Measurements from ENCODE around the gene VEZF1.
"Not testable (repeated sequence)": the region's sequence is repeated elsewhere in the genome, so short reads cannot be mapped to it uniquely, and the experiment has no call there.

The VEZF1 gene

DNA sequence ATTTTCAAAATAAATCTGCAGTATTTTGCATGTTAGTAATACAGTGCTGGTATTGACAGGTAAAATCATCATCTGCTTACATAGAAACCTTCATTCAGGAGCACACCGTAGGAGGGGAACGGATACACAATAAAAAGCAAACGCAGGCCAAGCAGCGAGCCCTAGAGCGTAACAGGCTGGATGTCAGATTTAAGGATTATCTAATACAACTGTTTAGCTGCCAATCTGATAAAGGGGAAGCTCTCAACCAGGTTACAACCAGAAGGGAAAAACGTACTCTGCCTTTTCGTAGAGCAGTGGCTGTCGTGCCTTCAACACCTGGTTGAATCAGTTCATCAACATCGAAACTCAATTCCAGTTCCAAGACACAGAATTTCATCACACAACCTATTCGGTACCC is 16.5 kb downstream of the VEZF1 start:
- no peak for DNase-seq

DNA sequence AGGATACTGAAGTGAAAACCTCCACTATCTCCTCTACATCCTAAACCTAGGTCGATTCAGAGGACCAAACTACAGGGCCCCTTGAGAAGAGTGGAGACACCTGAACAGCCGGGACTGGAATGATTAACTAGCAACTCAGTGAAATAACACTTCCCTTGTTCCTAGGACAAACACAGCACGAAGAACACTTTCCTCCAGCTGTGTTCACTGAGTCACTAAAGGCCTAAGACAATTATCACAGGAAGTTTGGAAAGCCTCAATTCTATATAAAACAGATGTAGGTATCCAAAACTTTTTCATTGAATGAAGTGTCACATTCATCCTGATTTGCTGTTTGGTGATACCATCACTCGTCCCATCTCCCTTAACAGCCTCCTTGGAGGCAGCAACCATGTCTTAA is 17.3 kb downstream of the VEZF1 start:
- no peak for DNase-seq

DNA sequence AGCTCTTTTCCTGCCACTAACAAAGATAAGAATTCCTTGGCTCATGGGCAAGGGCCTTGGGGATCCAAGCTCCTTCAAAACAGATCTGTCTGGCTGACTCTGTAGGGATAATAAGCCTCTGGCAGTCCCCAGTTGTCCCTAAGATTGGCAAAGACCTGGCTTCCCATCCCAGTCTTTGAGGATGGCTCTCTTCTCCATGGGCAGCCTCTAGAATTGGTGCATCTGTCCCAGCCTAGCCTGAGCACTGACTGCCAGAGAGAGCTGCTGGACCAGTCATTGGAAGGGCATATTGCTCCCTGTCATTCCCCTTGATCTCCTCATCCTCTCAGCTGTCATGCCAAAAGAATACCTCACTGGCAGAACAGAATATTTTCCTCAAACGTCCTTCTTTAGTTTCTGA is 19.6 kb downstream of the VEZF1 start:
- no peak for DNase-seq

DNA sequence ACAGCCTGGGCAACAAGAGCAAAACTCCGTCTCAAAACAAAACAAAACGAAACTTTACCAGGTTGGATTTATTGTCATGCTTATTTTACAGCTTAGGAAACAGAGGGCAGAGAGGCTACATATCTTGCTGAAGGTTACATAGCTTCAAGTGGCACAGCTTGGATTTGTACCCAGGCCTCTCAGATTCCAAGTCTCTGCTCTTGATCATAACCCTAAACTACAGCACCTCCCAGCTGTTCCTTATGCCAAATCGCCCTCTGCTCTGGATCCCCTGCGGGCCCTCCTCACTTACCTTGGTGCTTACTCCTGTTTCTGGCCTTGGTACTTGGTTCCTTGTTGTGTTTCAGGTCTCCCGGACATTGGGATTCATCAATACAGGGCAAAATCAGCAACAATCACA is 21.2 kb downstream of the VEZF1 start:
- DNase-seq = no peak

DNA sequence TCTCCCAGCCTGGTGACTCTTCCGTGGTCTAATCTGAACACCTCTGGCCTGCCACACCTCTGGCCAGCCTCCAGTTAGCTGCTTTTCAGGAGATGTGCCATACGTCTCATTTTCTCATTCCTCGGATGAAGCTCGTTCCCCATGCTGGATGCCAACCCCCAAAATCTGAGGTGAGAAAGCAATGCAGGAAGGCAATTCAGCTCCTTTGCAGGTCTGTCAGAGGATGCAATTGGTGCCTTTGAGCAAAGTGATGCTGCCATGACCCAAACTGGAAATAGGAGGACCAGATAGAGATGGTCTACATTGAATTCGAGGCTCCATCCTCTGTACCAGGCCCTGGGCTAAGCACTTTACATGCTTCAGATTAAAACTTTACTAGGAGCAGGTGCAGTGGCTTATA is 21.8 kb downstream of the VEZF1 start:
- DNase-seq = no peak

DNA sequence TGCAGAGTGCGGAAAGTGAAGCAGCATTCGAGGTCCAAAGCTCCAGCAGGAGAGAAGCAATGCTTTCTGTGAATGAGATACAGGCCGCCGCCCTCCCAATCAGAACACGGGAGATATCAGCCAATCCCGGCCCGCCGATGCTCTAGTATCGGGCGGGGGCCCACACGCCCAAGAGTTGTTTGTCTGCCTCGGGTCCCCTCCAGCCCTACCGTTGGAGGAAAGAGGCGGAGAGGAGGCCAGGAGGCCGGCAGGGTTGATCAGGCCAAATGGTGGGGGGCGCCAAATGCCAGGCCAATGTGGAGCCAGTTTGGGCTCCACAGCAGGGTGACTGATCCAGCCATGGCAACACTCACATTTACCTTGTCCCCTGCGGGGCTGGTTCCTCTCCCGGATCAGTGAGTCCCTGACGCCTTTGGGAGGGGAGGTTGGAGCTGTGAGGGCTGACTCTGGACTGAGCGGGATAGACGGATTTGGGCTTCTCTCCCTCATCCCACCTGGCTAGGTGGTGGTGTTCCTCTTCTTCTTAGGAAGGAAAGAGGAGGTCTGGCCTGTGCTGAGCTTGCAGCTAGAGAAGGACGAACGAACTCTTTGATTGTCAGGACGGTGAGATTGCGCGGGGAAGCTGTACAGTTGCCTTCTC is 22.4 kb downstream of the VEZF1 start:
- no peak for DNase-seq

DNA sequence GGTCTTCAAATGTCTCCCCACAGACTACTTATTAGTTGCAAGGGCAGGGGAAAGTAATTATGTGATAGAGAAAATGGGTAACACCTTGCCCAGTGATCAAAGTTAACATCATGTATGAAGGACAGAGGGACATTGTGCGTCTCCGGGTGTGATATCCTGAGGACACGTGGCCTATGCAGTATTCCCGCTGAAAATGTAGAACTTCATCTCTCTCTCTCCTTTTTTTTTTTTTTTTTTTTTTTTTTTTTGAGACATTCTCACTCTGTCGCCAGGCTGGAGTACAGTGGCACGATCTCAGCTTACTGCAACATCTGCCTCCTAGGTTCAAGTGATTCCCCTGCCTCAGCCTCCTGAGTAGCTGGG is 24.9 kb downstream of the VEZF1 start:
- DNase-seq = no peak

DNA sequence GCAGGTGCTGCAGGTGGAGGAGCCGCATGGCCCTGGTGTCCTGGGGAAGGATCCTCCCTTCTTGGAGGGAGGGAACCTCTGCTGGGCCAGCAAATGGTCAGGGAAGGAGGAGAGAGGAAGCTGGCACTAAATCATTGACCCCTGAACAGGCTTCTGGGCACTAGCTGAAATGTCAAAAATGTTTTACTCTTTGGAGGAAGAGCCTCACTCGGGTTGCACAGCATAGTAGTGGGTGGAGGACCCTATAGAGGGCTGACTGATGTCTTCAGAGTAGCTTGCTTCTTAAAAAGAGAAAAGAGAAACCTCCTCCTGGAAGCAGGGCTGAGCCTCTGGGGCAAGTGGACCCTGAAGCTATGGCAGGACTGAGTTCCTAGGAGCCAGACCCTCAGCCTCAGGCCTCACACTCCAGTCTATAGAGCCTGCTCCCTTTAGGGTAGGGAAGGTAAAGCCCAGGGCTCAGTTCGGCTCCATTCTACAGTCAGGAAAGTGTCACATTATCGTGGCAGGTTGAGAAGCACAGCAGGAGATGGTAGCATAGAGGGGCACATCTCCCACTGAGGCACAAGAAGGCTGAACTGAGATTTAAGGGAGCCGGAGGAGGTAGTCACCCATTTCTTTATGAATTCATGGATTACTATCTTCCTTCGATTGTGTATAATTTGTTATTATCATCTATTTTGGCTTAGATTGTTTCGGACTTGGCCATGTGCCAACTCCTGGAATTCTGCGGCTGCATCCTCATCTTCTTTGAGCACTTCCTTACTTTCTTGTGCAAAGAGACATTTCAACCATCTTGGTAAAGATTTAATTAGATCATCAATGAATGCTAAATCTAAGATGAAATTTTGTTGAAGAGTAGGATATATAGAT is 25.5 kb downstream of the VEZF1 start:
- no peak for DNase-seq

DNA sequence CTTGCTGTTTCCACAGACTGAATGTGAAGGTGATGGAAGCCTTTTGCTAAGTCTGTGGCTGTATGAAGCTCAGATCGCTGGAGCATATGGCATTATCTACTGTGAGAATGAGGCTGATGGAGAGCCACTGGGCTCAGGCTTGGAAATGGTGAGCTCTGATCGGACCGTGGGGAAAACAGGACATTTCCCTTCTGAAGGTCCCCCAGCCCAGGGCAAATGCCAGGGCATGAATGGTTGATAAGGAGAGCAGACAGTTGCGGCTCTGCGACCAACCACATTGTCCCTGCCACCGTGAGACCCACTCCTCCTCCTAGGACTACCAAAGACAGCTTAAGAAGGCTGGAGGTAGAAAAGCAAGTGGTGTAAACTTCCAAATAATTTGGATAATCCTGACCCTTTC is 28.1 kb downstream of the VEZF1 start:
- DNase-seq = no peak

DNA sequence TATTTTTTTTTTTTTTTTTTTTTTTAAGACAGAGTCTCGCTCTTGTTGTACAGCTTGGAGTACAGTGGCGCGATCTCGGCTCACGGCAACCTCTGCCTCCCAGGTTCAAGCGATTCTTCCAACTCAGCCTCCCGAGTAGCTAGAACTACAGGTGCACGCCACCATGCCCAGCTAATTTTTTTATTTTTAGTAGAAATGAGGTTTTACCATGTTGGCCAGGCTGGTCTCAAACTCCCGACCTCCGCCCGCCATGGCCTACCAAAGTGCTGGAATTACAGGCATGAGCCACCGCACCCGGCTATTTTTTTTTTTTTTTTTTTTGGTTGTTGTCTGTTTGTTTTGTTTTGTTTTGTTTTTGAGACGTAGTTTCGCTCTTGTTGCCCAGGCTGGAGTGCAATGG is 29.7 kb downstream of the VEZF1 start:
- not testable (repeated sequence) for DNase-seq

DNA sequence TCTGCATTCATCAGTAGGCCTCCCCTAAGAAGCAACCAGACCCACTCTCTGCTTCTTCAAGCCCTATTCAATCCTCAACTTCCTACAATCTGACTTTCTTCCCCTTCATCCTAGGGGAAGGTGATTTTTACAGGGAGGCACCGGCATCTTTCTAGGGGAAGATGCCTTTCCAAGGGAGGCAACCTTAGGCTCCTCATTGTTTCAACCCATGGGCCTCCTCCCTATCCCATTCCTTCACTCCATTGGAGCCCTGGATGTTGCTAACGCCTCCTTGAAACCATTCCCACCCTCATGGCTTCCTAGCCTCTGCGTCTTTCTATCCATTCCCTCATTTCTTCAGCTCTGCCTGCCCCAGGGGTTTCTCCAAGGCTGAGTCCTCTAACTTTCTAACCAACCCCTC is 30.2 kb downstream of the VEZF1 start:
- DNase-seq = no peak

DNA sequence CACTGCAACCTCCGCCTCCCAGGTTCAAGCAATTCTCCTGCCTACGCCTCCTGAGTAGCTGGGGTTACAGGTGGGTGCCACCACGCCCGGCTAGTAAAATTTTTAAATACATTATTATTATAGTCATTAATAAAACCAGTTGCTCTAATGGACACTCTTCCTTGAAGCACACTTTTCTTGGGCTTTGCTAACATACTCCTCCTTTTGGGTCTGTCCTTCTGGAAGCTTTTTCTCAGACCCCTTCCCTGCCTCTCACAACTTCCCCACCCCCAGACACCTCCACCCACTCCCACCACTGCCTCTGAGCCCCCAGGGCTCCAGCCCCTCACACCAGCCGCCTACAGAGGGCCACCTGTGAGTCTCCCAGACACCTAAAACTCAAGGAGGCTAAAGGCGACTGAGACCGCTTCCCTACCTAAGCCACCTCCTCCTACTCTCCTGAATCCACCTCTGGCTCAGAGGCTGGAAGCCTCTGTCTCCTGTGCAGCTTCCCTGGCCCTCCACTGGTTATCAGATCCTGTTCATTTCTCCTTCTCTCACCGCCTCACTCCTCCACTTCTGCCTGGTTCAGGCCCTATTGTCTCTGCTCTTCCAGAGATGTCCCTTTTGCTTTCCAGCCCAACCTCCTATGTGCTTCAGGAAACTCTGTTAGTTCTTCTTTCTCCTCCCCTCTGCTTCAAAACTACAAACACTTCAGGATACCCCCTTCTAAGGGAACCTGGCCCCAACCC is 30.8 kb downstream of the VEZF1 start:
- DNase-seq = no peak

DNA sequence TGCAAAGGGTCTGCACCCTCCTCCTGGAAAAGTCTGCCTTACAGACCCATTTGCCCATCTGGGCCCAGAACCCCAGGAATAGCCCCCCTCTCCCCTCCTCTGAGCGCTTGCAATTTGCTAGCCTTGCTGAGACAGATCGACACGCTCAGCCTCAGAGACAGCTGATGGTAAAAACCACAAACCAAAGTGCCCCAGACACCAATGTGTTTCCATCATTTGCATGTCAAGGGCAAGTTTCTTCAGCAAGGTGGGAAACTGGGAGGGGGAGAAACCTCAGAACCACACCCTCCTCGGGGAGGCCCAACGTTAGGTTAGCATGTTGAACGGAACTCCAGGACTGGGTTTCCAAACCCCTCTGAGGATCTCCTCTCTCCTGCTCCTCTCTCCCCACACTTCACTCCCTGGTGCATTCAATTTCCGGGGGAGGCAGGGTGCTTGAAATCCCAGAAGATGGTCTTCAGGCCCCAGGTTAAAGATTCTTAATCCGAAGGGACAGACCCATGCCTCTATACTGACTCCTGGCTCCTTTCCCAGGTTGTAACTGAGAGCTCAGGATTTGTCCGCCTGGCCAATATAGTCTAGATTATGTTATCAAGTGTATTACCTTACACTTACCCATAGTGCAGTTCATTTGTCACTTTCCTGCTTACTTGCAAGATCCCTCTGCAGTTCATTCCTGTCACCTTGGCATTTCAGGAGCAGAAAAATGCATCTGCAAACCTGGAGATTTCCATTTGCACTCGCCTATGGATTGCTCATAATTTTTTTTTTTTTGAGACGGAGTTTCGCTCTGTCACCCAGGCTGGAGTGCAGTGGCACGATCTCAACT is 31.5 kb downstream of the VEZF1 start:
- DNase-seq = peak; percentile 47 to 61

DNA sequence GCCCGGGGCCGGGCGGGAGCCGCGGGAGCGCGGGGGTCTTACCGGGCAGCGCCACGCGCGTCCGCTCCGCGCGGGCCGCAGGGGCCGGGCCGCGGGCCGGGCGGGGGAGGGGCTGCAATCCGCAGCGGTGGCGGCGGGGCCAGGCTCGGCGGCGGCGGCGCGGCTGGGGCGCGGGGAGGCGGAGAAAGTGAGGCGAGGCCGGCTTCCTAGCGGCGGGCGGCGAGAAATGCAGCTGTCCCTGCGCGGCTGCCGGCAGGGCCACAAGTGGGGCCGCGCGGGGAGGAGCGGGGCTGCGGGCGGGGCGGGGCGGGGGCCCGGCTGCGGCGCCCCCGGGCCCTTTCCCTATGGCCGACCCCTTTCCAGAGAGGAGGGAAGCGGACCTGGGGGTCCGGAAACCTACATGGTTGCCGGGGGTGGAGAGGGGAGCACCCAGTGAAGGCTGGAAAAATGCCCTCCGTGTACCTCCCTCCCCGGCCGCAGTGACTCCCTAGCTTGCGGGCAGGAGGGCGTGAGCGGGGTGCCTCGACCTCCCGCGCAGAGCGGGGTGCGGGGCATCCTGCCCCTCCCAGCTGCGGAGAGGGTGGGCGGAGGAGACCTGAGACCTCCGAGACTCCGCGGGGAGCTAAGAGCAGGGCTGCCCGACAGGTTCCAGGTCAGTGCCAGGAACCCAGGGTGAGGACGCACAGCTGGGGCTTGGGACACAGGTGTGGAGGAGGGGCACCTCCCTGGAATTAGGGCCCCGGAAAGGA is 32.7 kb downstream of the VEZF1 start, which contains the start of gene CUEDC1:
Gene CUEDC1, minus strand, starts transcription at position 230 of the 749 bp plus-strand sequence. CDS start 69,848 bp downstream, outside the sequence.
- peak in 1 of 2 experiments; percentile 22 for DNase-seq

DNA sequence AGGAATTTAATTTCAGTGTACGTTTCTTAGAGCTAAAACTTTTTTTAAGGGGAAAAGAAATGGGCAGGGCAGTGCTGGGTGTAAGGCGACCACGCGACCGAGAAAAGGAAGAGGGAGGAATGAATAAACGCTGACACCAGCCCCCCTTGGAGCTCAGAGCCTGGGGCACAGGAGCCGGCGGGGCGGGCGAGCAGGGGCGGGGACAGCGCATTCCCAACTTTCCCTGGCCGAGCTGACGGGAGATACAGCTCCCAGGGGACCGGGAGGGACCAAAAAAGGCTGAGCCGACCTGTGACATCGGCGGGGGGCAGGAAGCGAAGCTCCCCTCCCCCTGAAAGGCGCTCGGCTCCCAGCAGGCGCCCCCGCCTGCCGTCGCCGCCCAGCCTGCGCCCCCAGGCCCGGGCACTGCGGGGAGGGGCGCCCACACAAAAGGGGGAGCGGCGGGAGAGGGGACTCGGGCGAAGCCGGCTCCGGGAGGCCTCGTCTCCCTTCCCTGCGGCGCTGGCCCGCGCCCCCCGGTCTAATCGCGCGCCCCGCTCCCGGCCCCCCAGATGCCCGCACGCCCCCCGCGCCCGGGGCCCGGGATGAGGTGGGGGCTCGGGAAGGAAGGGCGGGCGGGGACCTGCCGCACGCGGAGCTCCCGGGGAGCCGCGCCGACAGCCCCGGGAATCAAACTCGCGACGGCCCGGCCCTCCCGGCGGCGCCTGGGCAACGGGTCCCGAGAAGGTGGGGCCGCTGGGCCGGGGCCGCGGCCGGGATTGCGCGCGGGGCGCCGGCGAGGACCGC is 33.5 kb downstream of the VEZF1 start:
- DNase-seq = peak in 1 of 2 experiments; percentile 38

DNA sequence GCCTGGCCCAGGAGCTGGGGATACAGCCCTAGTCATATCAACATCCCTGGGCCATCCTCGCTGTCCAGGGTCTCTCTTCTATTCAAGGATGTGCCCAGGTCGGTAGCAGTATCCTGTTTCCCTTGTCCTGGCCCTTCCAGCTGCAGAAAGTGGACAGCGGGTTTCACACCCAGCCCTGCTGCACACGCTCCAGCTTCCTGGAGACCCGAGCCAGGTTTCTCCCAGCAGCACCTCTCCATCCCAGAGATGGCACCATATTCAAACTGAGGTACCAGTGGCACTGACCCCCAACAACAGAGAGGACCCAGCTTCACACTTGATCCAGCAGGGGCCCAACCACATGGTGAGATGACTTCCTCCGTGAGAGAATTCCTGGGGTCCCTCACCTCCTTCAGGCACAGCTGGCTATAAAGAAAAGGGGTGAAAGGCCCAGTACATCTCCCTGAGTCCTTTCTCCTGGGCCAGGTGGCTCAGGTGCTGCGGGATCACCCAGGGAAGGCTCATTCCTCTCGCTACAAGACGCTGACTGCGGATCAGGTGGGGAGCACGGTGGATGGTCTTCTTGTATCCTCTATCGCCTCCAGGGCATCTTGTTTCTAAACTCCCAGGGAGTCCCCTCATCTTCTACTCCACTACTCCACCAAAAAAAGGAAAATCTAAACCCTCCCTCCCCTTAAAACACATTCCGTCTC is 34.2 kb downstream of the VEZF1 start:
- no peak for DNase-seq

DNA sequence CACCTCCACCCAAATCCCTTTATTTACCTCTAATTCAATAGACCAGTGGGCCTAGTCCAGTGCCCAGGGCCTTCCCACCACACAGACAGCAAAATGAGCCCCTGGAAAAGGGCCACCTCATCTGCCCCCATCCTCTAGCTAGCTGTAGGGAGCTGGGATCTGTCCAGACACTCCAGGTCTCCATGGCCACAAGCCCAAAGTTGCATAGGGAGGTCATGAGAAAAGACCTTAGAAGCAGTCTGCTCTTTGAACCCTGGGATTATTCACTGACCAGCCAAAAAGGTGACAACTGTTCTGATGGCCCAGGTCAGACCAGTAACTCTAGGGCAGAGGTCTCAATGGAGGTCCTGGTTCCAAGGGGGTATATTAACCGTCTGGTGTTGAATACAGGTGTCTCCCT is 34.8 kb downstream of the VEZF1 start:
- no peak for DNase-seq

DNA sequence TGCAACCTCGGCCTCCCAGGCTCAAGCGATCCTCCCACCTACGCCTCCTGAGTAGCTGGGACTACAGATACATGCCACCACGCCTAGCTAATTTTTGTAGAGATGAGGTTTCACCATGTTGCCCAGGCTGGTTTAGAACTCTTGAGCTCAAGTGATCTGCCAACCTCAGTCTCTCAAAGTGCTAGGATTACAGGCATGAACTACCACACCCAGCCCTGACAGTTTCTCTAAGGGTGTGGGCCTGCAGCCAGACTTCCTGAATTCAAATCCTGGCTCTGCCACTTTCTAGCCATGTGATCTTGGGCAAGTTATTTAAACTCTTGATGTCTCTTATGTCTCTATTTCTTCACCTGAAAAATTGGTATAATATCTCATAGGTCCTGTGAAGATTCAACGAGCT is 38.4 kb downstream of the VEZF1 start:
- no peak for DNase-seq

DNA sequence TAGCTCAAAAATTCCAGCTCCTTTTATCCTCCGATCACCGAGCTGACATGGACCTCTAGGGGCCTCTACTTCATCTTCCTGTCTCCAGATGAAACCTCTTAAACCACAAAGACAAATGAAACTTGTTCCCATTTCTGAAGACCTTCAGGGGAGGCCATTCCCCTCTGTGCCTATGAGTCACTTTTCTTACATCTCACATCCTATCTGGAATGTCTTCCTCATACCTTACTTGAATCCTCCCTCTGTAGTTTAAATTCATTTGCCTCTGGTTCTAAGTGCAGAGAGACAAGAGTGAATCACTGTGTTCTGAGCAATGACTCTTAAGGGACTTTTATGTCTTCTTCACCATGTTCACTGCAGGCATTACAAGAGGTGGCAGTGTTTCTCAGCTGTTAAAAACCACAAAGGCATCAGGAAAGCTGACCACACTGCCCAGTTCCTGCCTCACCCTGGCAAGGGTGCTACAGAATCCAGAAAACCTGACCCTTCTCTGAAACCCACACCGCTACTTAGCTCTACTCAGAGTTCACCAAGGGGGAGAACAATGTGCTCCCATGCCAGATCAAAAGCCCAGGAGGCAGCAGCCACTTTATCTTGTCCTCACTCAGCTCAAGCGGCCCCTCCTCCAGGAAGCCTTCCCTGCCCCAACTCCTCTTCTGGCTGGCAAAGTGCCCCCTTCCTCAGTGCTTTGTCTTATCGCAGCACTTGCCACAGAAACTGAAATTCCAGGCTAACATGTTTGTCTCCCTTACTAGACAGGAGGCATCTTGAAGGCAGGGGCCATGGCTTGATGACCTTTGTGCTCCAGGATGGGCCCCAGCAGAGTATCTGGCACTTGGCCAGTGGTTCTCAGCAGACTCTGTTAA is 39.3 kb downstream of the VEZF1 start:
- DNase-seq = no peak

DNA sequence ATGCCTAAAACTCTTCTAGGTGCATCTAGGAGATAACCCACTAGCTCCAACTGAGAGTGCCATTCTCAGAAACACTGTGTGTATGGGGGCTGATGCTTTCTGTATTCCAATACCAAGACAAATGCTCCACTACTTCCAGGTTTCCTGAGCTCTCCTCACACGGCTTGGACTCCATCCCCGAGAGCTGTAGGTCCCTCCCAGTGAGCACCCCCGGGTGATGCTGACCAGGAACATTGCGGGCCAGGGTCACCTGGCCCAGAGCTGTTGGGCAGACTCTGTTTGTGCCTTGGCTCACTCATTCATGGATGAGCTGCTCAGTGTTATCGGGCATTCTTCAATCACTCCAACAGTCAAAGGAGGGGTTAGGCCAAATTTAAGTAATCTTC is 39.9 kb downstream of the VEZF1 start:
- DNase-seq = no peak

Measured in NCI-H187 (cell line).